T-cell (primary cell): ENCODE data around the gene KTN1. TPM values are rescaled to one million over a fixed set of nuclear protein-coding genes. Genes with fewer than 3 reads are reported as not detected.

Experiments
- ATAC-seq, 4 experiments: fragments of 200-7000 bp in 3 of 4; fragments of 150-1000 bp in 1 of 4; cut with Tn5 transposase; replicated peaks in 1 of 4; 1 replicate in 3 of 4; 2 replicates in 1 of 4; pipeline ENCODE4 v1.10.0; 2021; ENCODE audit warnings: moderate library complexity in 3 of 4, mild to moderate bottlenecking in 2 of 4, moderate number of reproducible peaks in 1 of 4
- CTCF ChIA-PET, 2 donors: fragments of 300-600 bp; sonication (Branson Sonifier 250); formaldehyde crosslinking; loops; one replicate each; lab custom pipeline; 2022; ENCODE audit warnings: antibody characterized with exemption in 2 of 2; lab: Charles Lee
- POLR2A ChIA-PET, 2 donors: fragments of 300-600 bp; sonication (Branson Sonifier 250); formaldehyde crosslinking; loops; one replicate each; lab custom pipeline; 2022; ENCODE audit warnings: antibody characterized with exemption in 2 of 2; lab: Charles Lee
- DNase-seq, 35 experiments: peaks; one replicate each; pipeline versions ENCODE4 v3.0.0 to v3.0.0-alpha.2; 2013 to 2023
- H3K27ac ChIP-seq: one replicate; pipeline ENCODE4 v1.5.1; 2013; ENCODE audit warnings: low read length
- H3K27me3 ChIP-seq, 2 experiments: replicated peaks in 1 of 2; 1 replicate in 1 of 2; 2 replicates in 1 of 2; pipeline versions ENCODE4 v1.6.1 to v1.7.0; 2013; ENCODE audit warnings: low read length in 1 of 2, mixed read lengths in 1 of 2; ENCODE audit not compliant: control insufficient read depth in 2 of 2, insufficient read depth in 2 of 2; ENCODE audit errors: extremely low read depth in 1 of 2
- H3K36me3 ChIP-seq, 2 donors: 1 replicate in 1 of 2; 2 replicates in 1 of 2; pipeline versions ENCODE4 v1.6.1 to v1.7.0; 2013; ENCODE audit warnings: low read length in 1 of 2; ENCODE audit not compliant: control insufficient read depth in 2 of 2, insufficient read depth in 1 of 2; ENCODE audit errors: extremely low read depth in 1 of 2
- H3K4me1 ChIP-seq, 2 experiments: 1 replicate in 1 of 2; 2 replicates in 1 of 2; pipeline versions ENCODE4 v1.6.1 to v1.7.0; 2013; ENCODE audit warnings: low read length in 2 of 2, mixed read lengths in 1 of 2; ENCODE audit not compliant: insufficient read depth in 2 of 2, control insufficient read depth in 1 of 2; ENCODE audit errors: extremely low read depth in 1 of 2
- H3K4me3 ChIP-seq, 2 donors: 1 replicate in 1 of 2; 2 replicates in 1 of 2; pipeline versions ENCODE4 v1.5.1 to v1.7.0; 2013; ENCODE audit warnings: mild to moderate bottlenecking in 2 of 2, low read length in 1 of 2, moderate library complexity in 1 of 2; ENCODE audit not compliant: control insufficient read depth in 1 of 2; ENCODE audit errors: extremely low read depth in 1 of 2
- H3K9me3 ChIP-seq: 2 replicates; pipeline ENCODE4 v1.7.0; 2013
- H3K27ac Mint-ChIP-seq, 2 donors: one replicate each; pipeline ENCODE4 v1.8.0; 2020 to 2021; ENCODE audit warnings: mild to moderate bottlenecking in 2 of 2, mixed read lengths in 2 of 2
- H3K27me3 Mint-ChIP-seq, 2 donors: one replicate each; pipeline ENCODE4 v1.8.0; 2021 to 2022; ENCODE audit warnings: mixed read lengths in 2 of 2
- H3K36me3 Mint-ChIP-seq: one replicate; pipeline ENCODE4 v1.8.0; 2021; ENCODE audit warnings: mixed read lengths
- H3K4me1 Mint-ChIP-seq, 3 donors: one replicate each; pipeline ENCODE4 v1.8.0; 2020 to 2022; ENCODE audit warnings: mixed read lengths in 3 of 3, mild to moderate bottlenecking in 1 of 3
- H3K4me3 Mint-ChIP-seq, 3 donors: one replicate each; pipeline ENCODE4 v1.8.0; 2020 to 2022; ENCODE audit warnings: mild to moderate bottlenecking in 3 of 3, mixed read lengths in 3 of 3, moderate library complexity in 3 of 3
- H3K9me3 Mint-ChIP-seq, 3 donors: one replicate each; pipeline ENCODE4 v1.8.0; 2020 to 2022; ENCODE audit warnings: mixed read lengths in 3 of 3
- WGBS: methylation state at CpG from one replicate; pipeline ENCODE4 v1.1.5; 2013; ENCODE audit warnings: missing lambda C conversion rate; ENCODE audit not compliant: insufficient coverage; 5-methylcytosine and 5-hydroxymethylcytosine counted together
- total RNA-seq, 35 experiments: library from RNA in 6 of 35; stranded (reverse) in 6 of 35; fragments of 120-200 nt in 1 of 35; gene quantifications; one replicate each; pipeline versions ENCODE4 v1.2.1 to v1.2.4 and lab custom pipeline; 2013 to 2026

KTN1 gene
- total RNA-seq, 5 donors from 2014 or later (not counting 1 experiment from before 2014, with no cell fraction given), result 82.5 to 109 (median 85.4) TPM

DNA sequence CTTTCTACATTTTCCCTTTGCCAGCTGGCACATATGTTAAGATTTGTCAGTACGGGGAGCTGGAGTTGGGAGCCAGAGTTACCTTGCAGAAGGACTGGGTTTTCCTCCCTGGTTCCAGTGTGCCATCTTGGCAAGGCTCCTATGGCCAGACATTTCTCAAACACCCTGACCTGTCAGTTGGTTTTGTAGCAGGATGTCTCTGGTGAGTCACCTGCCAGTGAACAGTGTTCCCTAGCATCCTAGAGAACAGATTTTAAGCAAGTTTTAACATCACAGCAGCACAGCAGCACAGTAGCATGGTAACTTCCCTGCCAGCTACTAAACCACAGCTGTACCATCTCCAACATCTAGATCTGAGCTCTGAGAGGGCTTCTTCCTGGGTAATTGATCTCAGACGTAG is 26.2 kb upstream of the KTN1 start:
- Mint-ChIP-seq H3K9me3 (peaks cover 5 to 18% (median 8%) of the 10 kb centered on the region in 3 donors), H3K4me3 (no peak overlapping the region), H3K27ac (no peak overlapping the region), H3K4me1 (no peaks in the 10 kb centered on the region), H3K36me3 (peaks cover 13% of the 10 kb centered on the region), H3K27me3 (no peaks in the 10 kb centered on the region)
- ChIA-PET POLR2A (no interaction called here), CTCF (no interaction called here)
- no peak for ATAC-seq
- Histone ChIP-seq H3K36me3 (no peaks in the 10 kb centered on the region), H3K27me3 (no peaks in the 10 kb centered on the region), H3K4me3 (no peak overlapping the region), H3K9me3 (no peaks in the 10 kb centered on the region), H3K4me1 (no peaks in the 10 kb centered on the region), H3K27ac (no peak overlapping the region)
- WGBS, result 100% methylated on average over 1 of the region's 2 CpGs
- DNase-seq, result no peak

DNA sequence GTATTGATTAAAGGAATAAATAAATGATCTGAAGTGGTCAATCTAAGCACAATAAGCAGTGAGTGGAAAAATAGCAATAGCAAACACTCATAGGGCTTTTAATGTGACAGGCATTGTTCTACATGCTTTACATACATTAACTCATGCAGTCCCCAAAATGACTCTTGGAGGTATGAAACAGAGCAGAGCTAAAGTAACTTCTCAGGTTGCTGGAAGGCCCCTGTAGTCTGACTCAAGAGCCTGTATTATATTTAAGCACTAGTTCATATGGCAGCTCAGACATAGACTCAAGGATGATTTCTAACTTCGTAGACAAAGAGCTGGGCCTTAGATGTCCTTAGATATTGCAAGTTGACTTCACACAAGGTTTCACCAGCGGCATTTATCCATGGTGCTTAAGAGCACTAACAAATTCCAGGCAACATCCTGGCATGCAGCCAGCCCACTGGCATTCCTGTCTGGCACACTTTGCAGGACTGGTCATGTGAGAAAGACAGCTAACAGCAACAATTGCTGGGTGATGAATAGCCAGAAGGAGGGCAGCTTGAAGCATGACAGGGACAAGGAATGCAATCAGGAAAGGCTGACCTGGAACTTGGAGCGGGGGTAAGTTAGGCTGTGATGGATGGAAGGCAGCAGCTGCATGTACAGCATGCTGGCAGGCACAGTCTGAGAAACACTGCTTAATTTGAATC is 22.9 kb upstream of the KTN1 start:
- Histone ChIP-seq H3K36me3 (no peaks in the 10 kb centered on the region), H3K9me3 (no peaks in the 10 kb centered on the region), H3K4me1 (no peaks in the 10 kb centered on the region), H3K27ac (no peak overlapping the region), H3K4me3 (no peak overlapping the region), H3K27me3 (no peaks in the 10 kb centered on the region)
- ChIA-PET CTCF (no interaction called here), POLR2A (interaction anchor here in 1 of 2 donors (0.6 kb wide), 1 partner anchor 60 kb away, joined by 4 read pairs; no protein-coding TSS in a partner anchor)
- Mint-ChIP-seq H3K27me3 (no peaks in the 10 kb centered on the region), H3K9me3 (peaks cover 5 to 12% (median 8%) of the 10 kb centered on the region in 3 donors), H3K4me1 (no peaks in the 10 kb centered on the region), H3K27ac (no peak overlapping the region), H3K4me3 (no peak overlapping the region), H3K36me3 (peaks cover 23% of the 10 kb centered on the region)
- no peak for DNase-seq
- no peak for ATAC-seq
- WGBS, result 100% methylated on average over 2 of the region's 3 CpGs

DNA sequence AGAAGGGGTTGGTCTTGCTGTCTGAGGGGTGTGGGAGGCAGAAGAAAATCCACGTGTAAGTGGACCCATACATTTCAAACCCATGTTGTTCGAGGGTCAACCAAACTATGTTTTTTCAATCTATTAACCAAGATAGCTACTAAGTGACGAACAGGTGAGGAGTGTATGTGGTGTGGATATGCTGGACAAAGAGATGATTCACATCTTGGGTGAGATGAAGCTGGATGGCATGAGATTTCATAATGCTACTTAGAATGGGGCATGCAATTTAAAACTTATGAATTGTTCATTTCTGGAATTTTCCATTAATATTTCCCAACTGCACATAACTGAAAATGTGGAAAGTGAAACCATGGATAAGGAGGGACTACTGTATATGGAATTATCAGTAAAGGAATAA is 17.9 kb upstream of the KTN1 start:
- H3K4me1 ChIP-seq, result no peaks in the 10 kb centered on the region
- Mint-ChIP-seq H3K4me3 (no peak overlapping the region), H3K27ac (no peak overlapping the region), H3K27me3 (no peaks in the 10 kb centered on the region), H3K36me3 (peaks cover 17% of the 10 kb centered on the region), H3K9me3 (no peaks in the 10 kb centered on the region), H3K4me1 (no peaks in the 10 kb centered on the region)
- DNase-seq (no peak), ATAC-seq (no peak)
- CTCF ChIA-PET, result no interaction called here
- no peaks in the 10 kb centered on the region for H3K36me3 ChIP-seq
- no peak overlapping the region for H3K27ac ChIP-seq
- no peak overlapping the region for H3K4me3 ChIP-seq
- POLR2A ChIA-PET, result interaction anchor here in 1 of 2 donors (0.6 to 0.7 kb wide), 2 partner anchors 10 to 25 kb away, joined by 3 to 7 read pairs; no protein-coding TSS in a partner anchor
- peaks cover 0 to 4% of the 10 kb centered on the region in 2 experiments for H3K27me3 ChIP-seq
- H3K9me3 ChIP-seq, result no peaks in the 10 kb centered on the region
- no CpG with 5 or more reads among the region's 3 CpGs for WGBS

DNA sequence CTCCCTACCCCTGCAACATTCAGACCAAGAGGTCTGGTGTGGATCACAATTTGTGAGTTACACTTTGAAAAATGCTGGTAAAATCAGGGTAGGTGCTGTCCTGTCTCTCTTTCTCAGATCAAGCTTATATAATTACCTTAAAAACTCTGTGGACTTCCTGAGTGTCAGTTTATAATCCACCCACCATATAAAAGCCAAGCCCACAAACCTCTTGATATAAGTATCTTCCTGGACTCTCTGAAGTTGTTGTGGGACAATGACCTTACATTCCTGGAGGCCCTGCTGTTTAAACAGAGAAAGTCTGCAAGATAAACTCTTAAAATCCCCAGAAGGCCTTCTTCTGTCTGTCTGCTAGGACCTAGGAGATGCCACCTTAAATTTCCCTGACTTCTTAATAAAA is 11.4 kb upstream of the KTN1 start:
- Histone ChIP-seq H3K27ac (no peak overlapping the region), H3K9me3 (no peaks in the 10 kb centered on the region), H3K4me1 (no peaks in the 10 kb centered on the region), H3K27me3 (peaks cover 0 to 4% of the 10 kb centered on the region in 2 experiments), H3K36me3 (no peaks in the 10 kb centered on the region), H3K4me3 (no peak overlapping the region)
- no peak overlapping the region for H3K27ac Mint-ChIP-seq
- H3K36me3 Mint-ChIP-seq, result peaks cover 3% of the 10 kb centered on the region
- H3K9me3 Mint-ChIP-seq, result no peaks in the 10 kb centered on the region
- H3K4me1 Mint-ChIP-seq, result no peaks in the 10 kb centered on the region
- ATAC-seq (no peak), DNase-seq (no peak)
- ChIA-PET POLR2A (interaction anchor here in 1 of 2 donors (0.6 kb wide), 1 partner anchor 894 kb away, joined by 4 read pairs; no protein-coding TSS in a partner anchor), CTCF (no interaction called here)
- H3K27me3 Mint-ChIP-seq, result peaks cover 0 to 2% of the 10 kb centered on the region in 2 donors
- H3K4me3 Mint-ChIP-seq, result no peak overlapping the region

DNA sequence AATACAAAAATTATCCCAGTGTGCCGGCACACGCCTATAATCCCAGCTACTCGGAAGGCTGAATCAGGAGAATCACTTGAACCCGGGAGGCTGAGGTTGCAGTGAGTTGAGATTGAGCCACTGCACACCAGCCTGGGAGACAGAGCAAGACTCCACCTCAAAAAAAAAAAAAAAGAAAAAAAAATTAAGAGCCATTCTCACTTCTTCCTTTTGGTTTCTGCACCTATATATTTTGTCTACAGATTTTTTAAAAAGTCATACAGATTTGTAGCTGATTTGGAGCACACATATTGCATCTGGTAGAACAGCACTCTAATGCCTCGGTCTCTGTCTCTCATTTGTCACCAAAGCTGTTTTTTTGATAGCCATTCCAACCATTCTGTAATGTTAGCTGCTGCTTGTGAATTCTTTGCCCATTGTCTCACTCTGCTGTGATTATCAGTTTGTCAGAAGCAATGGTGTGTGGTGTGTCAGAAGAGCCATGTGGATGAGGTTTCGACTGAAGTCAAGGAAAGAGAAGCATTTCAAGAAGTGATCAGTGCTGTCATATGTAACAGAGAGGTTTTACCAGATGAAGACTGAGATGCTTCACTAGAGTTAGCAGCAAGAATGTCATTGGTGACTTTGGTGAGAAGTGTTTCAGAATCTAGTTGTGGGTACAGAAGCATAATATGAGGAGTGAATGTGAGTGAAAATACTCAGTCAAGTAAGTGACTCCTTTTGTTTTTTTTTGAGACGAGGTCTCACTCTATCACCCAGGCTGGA is 8.7 kb upstream of the KTN1 start:
- ChIA-PET CTCF (no interaction called here), POLR2A (interaction anchor here (0.6 to 0.7 kb wide), 3 partner anchors 40 to 589 kb away, joined by 3 to 8 read pairs (median 6); no protein-coding TSS in a partner anchor)
- DNase-seq (no peak), ATAC-seq (no peak)
- Histone ChIP-seq H3K4me3 (no peak overlapping the region), H3K36me3 (no peaks in the 10 kb centered on the region), H3K27ac (no peak overlapping the region), H3K27me3 (no peaks in the 10 kb centered on the region), H3K9me3 (no peaks in the 10 kb centered on the region), H3K4me1 (no peaks in the 10 kb centered on the region)
- 100% methylated on average over 2 of the region's 7 CpGs for WGBS
- H3K27me3 Mint-ChIP-seq, result peaks cover 0 to 2% of the 10 kb centered on the region in 2 donors
- no peaks in the 10 kb centered on the region for H3K4me1 Mint-ChIP-seq
- H3K9me3 Mint-ChIP-seq, result no peaks in the 10 kb centered on the region
- H3K36me3 Mint-ChIP-seq, result peaks cover 3% of the 10 kb centered on the region
- no peak overlapping the region for H3K27ac Mint-ChIP-seq
- no peak overlapping the region for H3K4me3 Mint-ChIP-seq

DNA sequence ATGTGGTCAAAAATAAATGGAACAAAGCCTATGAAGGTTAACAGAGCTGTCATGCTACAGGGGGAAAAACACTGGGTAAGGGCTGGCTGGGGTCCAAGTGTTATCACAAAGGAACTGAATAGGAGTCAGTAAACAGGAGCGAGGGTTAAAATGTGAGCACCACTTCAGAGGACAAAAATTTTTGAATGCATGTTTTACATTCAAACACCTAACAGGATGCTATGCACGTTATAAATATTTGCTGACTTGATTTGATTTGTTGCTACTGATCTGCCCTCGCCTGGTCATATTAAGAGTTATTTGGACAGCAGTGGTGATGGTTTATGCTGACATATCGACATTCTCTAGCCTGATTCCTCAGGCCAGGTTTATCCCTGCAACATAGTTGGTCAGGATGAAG is 7.4 kb upstream of the KTN1 start:
- CTCF ChIA-PET, result no interaction called here
- no peak overlapping the region for H3K4me3 ChIP-seq
- Mint-ChIP-seq H3K4me1 (peaks cover 0 to 2% (median 2%) of the 10 kb centered on the region in 3 donors), H3K27me3 (peaks cover 0 to 2% of the 10 kb centered on the region in 2 donors), H3K27ac (no peak overlapping the region), H3K4me3 (no peak overlapping the region), H3K36me3 (peaks cover 3% of the 10 kb centered on the region), H3K9me3 (no peaks in the 10 kb centered on the region)
- 100% methylated on average over 1 of the region's 4 CpGs for WGBS
- H3K27me3 ChIP-seq, result no peaks in the 10 kb centered on the region
- no peak for ATAC-seq
- POLR2A ChIA-PET, result interaction anchor here in 1 of 2 donors (1.2 kb wide), 1 partner anchor 10 kb away, joined by 3 read pairs; no protein-coding TSS in a partner anchor
- no peak overlapping the region for H3K27ac ChIP-seq
- DNase-seq, result no peak
- H3K4me1 ChIP-seq, result no peaks in the 10 kb centered on the region
- no peaks in the 10 kb centered on the region for H3K36me3 ChIP-seq
- no peaks in the 10 kb centered on the region for H3K9me3 ChIP-seq
